ENCODE data around the gene TSPAN18. TPM values are rescaled to one million over a fixed set of nuclear protein-coding genes. Genes with fewer than 3 reads are reported as not detected.

Gene TSPAN18
- total RNA-seq, 1 experiment from 2014 or later, result not detected

DNA sequence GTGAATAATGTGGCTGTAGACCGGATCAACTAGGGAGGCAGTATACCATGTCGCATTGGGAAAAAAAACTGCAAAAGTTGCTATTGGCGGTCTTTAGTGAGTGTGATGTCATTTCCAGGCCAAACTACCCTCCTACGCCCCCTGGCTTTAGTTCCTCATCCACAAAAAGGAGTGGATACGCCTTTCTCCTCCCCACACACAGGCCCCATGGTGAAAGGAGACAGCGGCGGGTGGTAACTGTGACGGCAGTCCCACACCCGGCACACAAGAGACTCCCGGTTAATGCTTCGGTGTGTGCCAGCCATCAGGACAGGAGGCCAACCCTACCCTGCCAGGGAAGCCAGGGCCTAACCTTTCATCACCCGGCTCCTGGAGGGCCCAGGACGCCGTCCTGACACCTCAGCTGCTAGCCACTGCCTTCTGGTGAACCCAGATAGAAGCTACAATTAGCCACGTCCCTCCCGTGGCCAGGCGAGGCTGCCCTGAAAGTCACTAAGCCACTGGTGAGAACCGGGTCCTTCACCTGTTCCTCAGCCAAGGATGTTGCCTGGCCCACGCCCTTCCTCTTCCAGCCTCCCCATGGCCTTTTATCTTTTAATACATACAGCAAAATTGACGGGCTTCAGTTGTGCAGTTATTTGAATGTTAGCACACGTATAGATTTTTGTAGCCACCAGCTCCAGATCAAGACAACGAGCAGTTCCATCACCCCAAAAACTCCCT lies 213.1 kb downstream of the TSPAN18 start:
- DNase-seq (ENCODE audit: low read depth), result peak; percentile 12

DNA sequence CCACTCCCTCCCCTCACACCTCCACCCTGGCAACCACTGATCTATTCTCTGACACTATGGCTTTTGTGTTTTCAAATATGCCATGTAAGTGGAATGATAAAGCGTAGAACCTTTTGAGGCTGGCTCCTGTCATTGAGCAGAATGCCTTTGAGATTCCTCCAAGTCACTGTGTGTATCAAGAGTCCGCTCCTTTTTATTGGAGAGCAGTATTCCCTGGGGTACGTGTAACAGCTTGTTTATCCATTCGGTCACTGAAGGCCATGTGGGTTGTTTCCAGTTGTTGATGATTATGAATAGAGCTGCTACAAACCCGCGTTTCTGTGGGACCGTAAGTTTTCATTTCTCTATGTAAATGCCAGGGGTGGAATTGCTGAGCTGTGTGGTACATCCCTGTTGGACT lies 213.6 kb downstream of the TSPAN18 start:
- DNase-seq (ENCODE audit: low read depth), result no peak

DNA sequence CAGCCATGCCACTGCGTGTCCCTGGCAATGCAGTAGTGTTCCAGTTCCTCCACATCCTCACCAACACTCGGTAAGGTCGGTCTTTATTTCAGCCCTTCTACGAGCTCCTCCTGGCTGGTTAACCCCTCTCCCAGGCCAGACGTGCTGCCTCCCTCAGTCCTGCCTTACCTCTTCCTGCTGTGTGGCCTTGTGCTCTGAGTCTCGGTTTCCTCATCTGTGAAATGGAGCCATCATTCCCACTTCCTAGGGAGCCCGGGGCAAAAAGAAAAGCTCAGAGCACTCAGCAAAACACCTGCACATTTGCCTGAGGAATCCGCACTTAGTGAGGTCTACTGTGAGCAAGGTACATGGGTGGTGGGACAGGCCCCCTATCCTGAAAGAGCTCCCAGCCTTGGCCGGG lies 214.1 kb downstream of the TSPAN18 start:
- no peak for DNase-seq (ENCODE audit: low read depth)

DNA sequence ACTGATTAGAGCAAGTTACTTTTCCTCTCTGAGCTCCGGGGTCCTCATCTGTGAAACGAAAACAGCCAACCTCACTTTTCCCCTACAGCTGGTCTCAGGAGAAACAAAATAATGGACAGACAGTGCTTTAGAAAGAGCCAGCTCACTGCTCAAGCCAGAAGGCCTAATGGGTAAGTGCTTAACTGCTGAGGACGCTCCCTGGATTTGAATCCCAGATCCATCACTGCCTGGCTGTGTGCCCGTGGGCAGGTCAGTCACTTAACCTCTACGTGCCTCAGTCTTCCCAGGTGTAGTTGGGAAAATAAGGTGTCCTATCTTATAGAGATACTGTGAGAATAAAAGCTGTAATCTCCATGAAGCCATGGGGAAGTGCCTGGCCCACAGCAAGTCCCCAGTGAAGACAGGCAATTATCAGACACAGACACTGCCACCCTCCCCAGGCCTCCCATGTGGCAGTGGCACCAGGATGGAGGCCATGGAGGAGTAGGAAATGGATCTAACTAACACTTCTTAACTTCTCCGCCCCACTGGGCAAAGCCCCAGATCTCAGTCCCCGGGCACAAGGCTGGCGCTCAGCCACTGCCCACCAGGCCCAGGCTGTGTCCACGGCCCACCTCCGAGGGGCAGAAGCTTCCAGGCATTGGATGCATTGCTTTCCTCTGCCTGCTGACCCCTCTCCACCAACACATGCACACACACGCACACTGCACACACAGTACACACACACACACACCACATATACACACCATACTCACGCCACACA lies 214.7 kb downstream of the TSPAN18 start:
- no peak for DNase-seq (ENCODE audit: low read depth)

DNA sequence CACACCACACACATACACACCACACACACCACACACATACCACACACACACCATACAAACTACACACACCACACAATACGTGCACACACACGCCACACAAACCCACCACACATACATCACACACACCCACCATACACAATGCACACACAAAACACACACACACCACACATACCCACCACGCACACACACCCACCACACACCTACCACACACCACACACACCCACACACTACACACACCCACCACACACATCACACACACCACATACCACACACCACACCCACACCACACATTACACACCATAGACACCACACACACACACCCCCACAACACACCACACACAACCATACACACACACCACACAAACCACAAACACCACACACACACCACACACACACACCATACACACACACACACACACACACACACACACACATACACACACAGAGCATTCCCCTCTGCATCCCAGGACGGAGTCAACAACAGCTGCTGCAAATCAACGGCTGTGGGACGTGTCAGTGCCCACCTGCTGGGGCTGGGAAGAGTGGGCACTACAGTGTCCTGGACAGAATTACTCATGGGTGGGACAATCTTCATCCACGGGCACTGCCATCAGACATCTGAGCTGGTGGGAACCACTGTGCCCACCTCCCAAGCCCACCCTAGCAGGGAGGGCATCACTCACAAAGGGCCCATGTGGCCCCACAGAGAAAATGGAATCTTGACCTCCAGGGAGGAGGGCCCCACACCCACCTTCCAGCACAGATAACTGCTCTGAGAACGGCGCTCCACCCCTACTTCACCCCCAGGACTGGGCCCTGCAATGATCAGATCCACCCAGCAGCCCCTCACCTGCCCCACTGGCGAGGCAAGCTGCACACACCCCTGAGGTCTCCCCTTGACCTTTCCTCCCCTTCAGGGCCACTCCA lies 215.5 kb downstream of the TSPAN18 start:
- DNase-seq (ENCODE audit: low read depth), result no peak

DNA sequence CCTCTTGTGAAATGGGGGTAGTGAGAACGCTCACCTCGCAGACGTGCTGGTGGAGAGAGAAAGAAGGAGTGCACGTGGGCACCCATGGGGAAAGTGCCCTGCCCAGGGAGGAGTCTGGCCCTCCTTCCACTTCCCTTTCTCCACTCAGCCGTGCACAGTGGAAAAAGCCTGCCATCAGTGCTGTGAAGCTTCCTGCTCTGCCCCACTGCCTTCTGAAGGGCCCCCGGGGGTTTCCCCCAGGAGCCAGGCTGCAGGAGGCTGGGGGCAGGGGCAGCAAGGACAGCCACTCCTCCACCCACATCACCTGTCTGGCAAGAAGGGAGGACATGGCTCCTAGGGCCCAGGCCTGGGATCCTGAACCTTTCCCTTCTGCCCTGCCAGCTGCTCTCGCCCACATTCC lies 216.4 kb downstream of the TSPAN18 start:
- no peak for DNase-seq (ENCODE audit: low read depth)

DNA sequence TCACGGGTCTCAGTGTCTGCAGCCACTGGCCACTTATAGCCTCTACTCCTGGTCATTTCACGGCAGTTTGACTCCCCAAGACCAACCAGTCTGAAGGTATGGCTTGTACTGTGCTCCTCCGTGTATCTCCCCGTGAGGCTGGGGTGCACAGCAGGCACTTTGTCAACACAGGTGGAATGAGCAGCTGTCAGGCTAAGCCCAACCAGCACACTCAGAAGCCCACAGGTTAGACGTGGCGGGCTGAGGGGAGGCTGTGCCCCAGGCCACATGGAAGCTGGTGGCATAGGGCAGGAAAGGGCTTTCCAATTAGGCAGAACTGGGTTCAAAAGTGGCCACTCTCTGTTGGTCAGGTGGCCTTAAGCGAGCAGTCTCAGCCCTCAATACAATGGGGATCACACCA lies 216.9 kb downstream of the TSPAN18 start:
- no peak for DNase-seq (ENCODE audit: low read depth)

DNA sequence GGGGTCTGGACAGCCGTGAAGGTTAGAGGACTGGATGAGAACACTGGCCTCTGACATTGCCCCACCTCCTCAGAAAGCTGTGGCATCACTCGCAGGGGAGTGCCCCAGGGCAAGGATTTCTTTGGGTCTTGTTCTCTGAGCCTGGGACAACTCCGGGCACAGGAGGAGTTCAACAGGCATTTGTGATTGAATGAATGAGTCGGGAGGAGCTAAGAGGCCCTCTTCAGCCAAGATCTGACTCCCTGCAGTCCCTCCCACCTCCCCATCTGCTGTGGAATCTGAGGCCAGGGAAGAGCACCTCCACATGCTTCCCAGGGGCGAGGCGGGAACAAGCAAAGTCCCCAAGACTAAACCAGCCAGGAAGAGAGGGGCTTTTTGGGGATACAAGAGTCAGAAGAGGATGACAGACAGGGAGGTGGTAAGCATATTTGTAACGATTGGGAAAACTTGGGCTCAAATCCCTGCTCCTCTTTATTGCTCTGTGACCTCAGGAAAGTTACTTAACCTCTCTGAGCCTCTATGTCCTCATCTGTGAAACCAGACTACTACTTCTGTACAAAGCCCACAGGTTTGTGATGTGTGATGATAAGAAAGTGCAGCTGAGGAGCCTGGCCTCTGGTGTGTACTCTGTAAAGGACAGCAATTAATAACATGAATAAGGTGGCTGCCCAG lies 217.6 kb downstream of the TSPAN18 start:
- no peak for DNase-seq (ENCODE audit: low read depth)

DNA sequence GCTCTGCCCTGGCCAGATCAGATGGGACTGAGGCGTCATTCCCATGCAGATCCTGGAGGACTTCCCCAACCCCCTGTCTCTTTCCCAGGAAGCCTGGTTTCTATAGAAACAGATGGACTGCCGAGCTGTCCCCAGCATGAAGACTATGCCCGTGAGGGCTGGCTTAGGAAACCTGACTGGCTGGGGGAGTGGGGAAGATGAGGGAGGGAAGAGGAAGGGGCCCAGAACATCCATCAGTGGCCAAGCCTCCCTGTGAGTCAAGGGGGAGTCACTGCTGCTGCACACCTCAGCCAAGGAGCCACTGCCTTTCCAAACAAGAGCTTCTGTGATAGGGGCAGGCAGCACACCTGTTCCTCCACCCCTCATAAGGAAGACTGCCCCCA lies 218.1 kb downstream of the TSPAN18 start:
- no peak for DNase-seq (ENCODE audit: low read depth)

DNA sequence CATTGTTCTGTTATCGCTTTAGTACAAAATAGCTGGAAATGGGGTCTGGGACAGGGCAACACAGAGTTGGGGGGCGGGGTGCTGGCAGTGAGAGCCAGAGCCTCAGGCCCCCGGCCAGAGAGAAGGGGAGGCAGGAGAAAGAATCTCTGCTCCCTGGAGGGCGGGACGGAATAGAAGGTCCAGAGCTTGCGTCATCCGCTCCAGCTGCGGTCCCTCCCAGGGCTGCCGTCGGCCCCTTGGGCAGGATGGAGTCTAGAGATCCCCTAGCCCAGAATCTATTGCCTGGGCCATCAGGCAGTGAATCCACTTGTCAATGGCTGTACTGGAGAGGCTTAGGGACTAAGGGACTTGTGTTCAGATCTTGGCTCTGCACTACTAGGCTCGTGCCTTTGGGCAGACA lies 218.9 kb downstream of the TSPAN18 start:
- DNase-seq (ENCODE audit: low read depth), result no peak

DNA sequence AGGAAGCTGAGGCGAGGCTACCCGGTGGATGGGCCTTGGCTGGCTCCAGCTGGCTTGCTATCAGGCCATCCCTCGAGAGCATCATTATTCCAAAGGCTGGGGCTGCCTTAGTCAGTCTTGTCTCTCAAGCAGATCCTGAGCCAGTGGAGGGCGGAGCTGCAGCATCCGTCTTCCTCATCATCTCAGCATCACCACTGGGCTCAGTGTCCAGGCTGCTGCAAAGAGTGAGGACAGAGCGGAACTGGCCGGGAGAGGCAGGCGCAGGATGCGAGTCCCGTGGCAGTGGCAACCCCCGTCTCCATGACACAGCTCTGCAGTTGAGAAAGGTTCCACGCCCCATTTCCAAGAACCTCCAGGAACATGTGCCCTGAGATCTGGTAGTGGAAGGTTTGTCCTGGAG lies 219.5 kb downstream of the TSPAN18 start:
- no peak for DNase-seq (ENCODE audit: low read depth)

DNA sequence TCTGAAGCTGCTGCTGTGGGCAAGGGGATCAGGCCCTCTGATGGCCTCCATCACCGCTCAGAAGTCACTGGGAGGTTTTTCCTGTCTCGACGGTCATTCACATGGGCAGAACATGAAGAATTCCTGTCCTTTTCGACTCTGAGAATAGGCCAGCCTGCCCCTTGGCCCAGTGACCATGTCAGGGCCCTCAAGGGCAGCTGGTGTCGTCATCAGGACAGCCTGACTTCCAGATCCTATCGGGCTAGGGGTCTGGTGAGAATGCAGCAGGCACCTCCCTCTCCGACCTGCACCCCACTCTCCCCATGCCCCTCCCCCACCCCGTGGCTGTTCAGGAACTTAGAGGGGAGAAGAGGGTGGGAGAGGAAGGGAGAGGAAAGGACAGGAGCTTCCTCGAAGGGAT lies 220.4 kb downstream of the TSPAN18 start:
- DNase-seq (ENCODE audit: low read depth), result no peak

DNA sequence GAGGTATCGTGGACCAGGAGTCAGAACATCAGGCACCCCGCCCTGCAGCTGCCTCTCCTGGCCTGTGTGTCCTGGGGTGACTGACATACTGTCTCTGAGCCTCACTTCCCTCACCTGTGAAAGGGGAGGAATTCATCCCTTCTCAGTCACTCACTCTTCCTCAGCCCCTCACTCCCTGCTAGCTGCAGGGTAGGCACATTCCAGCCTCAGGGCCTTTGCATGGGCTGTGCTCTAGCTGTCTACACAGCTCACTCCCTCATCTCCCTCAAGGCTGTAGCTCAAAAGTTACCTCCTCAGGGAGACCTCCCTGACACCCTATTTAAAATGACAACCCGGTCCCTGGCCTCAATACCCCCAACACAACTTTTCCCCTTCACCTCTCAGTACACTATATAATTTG lies 221.4 kb downstream of the TSPAN18 start:
- DNase-seq (ENCODE audit: low read depth), result no peak

DNA sequence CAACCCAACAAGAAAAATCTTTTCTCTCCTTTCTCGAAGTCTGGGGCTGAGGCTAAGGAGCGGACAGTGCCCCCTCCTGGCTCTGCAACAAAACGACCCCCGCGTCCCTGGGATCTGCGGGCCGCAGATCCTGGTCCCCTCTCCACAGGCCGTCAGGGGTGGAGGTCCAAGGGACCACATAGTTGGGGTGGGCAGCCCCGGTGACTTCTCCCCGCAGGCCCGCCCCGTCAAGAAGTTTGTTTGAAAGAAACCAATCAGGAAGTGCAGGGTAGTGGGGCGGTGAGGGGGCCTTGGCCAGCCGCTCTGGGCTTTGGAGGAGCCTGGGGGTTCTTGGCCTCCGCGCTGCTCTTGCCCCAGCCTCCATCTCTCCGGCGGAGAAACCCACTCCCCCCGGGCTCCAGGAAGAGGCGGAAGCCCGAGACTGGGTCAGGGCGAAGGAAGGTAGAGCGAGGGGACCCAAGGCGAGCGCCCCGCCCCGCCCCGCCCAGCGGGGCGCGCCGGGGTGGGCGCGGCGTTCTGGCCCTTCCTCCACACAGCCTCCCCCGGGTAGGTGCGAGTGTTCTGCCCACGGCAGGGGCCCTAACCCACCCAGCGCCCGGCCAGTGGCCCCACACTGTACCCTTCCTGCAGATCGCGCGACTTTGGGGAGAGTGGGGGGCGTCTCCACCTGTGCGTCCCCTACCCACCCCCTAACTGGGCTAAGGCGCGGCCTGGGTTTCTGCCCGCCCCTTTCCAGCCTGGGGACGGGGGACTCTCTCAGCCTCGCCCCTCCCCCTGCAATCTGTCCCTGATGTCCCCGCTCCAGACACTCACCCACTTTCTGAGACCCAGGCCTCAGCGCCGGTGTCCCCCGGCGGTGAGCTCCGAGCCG lies 222.6 kb downstream of the TSPAN18 start:
- DNase-seq (ENCODE audit: low read depth), result no peak

DNA sequence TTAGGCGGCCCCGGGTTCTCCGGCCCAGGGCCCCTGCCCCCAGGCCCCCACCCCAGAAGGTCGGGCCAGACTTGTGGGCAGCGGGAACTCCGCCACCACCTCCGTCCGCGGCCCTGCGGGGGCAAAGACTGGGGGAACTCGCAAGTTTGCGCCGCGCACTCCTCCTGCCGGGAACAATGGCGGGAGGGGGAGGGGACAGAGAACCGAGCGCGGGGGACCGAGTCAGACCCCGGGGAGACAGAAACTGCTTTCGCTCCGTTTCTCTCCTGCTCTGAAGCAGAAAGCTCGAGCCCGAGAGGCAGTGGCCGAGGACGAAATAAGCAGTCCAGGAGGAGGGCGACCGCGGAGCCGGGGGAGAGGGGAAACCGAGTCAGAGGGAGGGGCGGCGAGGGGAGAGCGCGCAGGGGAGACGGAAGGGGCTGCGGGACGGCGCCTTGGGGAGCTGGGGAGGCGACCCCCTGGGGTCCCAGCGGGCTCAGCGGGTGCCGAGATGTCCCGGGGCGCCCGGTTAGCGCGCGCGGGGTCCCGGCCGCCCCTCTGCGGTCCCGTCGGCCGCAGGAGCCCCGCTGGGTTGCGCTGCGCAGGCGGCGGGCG lies 223.4 kb downstream of the TSPAN18 start:
- no peak for DNase-seq (ENCODE audit: low read depth)

DNA sequence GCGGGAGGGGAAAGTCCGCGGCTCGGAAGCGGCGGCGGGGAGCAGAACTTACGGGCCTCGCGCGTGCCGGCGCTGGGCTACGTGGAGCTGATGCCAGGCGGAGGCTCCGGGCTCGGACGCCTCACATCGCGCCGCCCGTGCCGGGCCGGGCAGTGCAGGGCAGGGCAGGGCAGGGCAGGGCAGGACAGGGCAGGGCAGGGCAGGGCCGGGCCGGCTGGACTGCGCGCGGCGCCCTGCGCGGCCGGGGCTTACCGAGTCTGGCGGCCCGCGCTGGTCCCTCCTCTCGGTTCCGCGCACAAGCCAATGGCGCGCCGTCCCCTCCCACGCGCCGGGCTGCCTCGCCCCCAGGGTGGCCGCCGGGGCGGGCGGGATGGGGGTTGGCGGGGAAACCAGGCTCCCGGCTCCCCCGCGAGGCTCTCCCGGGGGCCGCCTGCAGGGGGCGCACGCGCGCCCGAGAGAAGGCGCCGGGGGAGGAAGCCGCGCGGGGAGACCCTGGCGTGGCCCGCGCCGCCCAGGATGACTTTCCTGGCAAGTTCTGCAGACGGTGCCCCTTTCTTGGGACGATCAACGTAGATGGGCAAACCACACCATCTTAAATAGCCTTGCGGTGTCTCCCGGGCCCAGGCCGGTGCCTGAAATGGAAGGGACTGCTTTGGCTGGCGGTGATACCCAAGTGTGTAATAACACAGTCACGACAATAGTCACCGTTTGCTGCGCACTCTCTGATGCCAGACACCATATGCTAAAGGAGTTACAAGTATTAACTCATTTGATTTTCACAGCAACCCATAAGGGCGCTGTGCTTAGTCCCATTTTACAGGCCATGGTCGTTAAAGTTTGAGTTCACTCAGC lies 224.1 kb downstream of the TSPAN18 start, which contains the start of gene TP53I11:
Gene TP53I11 (minus strand): TSS at position 259 of the 852 bp plus-strand sequence. CDS start 12,548 bp downstream, outside the sequence.
- DNase-seq (ENCODE audit: low read depth), result no peak

DNA sequence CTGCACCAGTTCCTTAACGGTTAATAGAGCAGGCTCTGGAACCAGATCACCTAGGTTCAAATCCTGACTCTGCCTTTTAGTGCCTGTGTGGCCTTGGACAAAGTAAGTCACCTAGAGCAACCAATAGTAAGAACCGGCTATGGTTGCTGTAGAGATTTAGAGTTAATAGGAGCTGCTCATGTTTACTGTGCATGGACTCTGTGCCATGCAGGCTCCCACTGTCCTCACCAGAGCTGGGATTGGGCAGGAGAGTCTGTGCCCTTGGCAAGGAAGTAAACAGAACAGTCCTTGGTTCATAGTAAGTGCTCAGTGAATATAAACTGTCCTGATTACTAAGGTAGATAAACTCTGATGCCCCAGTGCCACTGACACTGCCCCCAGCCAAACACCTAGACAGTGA lies 225.3 kb downstream of the TSPAN18 start:
- no peak for DNase-seq (ENCODE audit: low read depth)

DNA sequence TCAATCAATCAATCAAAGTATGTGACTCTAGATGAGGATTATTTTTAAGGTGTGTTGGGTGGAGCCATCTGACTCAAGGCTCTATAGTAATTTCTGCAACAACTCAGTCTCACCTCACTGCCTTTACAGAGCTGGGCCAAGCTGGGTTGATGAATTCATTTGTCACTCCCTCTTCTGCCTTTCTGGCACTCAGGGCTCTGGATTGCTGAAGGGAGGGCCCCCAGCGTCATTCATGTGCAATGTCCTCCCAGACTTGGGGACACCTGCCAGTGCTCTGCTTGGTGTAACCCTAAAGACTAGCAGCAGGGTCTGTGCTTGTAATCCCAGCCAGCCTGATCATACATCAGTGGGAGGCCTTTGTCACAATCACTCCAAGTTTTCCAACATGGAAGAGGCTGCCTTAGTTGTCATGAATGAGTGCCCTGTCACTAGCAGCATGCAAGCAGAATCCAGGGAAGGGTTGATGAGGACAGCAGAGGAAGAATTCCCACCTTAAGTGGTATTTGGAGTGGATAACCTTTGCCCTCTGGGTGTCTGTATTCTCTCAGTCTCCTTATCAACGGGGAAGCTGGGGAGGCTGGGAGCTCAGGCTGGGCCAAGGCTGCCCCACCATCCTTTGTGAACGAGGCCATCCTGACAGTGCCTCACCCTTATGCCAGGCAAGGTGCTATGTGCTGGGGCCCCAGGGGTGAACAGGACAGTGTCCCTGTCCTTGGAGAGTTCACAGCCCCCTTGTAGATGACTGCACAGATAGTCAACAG lies 225.9 kb downstream of the TSPAN18 start:
- no peak for DNase-seq (ENCODE audit: low read depth)
